Mucosa of stomach (tissue), 1 donor: Measurements from ENCODE around the gene SERTM2.

Experiments
- H3K27me3 ChIP-seq: one replicate; pipeline ENCODE4 v1.7.0; 2013; ENCODE audit warnings: mild to moderate bottlenecking, low read length; ENCODE audit not compliant: control insufficient read depth, insufficient read depth
- H3K36me3 ChIP-seq: one replicate; pipeline ENCODE4 v1.7.0; 2013; ENCODE audit warnings: low read length; ENCODE audit not compliant: control insufficient read depth, insufficient read depth
- H3K4me1 ChIP-seq: one replicate; pipeline ENCODE4 v1.7.0; 2013; ENCODE audit warnings: mild to moderate bottlenecking, low read length; ENCODE audit not compliant: control insufficient read depth, insufficient read depth
- H3K4me3 ChIP-seq: one replicate; pipeline ENCODE4 v1.7.0; 2013; ENCODE audit warnings: low read length
- H3K9ac ChIP-seq: one replicate; pipeline ENCODE4 v1.7.0; 2013; ENCODE audit warnings: mild to moderate bottlenecking, low read length, moderate library complexity
- H3K9me3 ChIP-seq: one replicate; pipeline ENCODE4 v1.7.0; 2013; ENCODE audit warnings: mild to moderate bottlenecking, low read length, moderate library complexity; ENCODE audit not compliant: control insufficient read depth
- donor health status: Pancreatic carcinoma.

The SERTM2 gene

DNA sequence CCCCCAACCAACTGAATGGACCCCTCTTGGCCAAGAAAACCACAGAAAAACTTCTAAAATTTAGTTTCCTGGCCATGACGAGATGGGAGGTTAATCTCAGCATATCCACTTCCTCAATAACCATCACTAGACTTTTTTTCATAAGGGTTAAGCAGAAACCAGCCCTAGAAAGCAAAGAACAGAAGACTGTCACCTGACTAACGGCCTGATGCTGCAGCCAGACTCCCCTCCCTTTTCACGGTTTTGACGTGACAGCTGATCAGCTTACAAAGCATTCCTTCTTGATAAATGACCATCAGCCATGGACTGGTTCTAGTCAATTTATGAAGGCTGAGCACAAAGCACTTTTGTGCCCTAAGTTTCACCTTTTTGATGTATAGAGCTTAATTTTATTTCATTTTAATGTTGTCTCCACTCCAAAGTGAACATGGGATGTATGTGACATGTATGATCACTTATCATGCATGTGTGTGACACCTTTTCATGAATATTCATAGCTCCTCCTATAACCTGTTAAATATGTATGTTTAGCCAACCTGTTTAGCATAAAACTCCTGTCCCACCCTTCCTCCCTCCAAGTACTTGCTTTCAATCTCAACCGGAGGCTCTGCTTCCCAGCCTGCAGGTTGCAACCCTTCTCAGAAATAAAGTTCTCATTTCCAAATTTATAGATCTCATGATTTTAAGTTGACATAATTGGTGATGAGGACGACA, 56.3 kb downstream of the SERTM2 start:
- H3K27me3 ChIP-seq = no peaks in the 10 kb centered on the region

DNA sequence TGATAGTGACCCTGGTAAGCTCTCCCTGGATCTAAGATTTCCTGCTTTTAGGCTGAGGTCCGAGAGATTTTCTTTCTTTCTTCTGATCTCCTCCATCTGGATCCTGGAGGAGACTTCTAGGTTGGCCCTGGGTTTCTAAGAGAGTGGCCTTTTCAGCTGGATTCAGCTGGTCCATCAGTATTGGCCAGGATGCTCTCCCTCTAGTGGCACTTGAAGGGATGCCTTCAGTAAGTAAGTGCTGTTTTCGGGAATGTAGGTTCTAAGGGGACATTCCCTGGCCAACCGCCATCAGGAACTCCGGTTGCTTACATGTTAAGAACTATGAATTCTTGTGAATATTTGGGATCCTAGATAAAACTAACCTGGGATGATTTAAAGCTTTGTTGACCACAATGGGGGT, 56.9 kb downstream of the SERTM2 start:
- Histone ChIP-seq H3K4me1 (no peaks in the 10 kb centered on the region), H3K27me3 (no peaks in the 10 kb centered on the region), H3K9ac (no peak overlapping the region), H3K9me3 (no peaks in the 10 kb centered on the region), H3K36me3 (no peaks in the 10 kb centered on the region), H3K4me3 (no peak overlapping the region)

More for the DNA sequence above, 56.3 kb downstream of the SERTM2 start:
- Histone ChIP-seq H3K4me1 (no peaks in the 10 kb centered on the region), H3K36me3 (no peaks in the 10 kb centered on the region), H3K9me3 (no peaks in the 10 kb centered on the region), H3K4me3 (no peak overlapping the region), H3K9ac (no peak overlapping the region)

- no peak overlapping the region for H3K4me3 ChIP-seq
- no peak overlapping the region for H3K9ac ChIP-seq
- no peaks in the 10 kb centered on the region for H3K4me1 ChIP-seq
- H3K36me3 ChIP-seq = no peaks in the 10 kb centered on the region
- no peaks in the 10 kb centered on the region for H3K9me3 ChIP-seq
- no peaks in the 10 kb centered on the region for H3K27me3 ChIP-seq
Measured at GRCh38 chrX:111568817-111569216, 57.4 kb downstream of the SERTM2 start.
